NB4 (cell line): ENCODE data around the gene B4GALT5.
"Not testable (repeated sequence)": the region's sequence is repeated elsewhere in the genome, so short reads cannot be mapped to it uniquely, and the experiment has no call there.

Experiments
- DNase-seq: peaks from one replicate; pipeline ENCODE4 v3.0.0; 2010; ENCODE audit warnings: low read depth
- H3K4me3 ChIP-seq: one replicate; pipeline ENCODE4 v1.5.1; 2011; ENCODE audit warnings: mild to moderate bottlenecking, low read depth, low read length, moderate library complexity
- CTCF ChIP-seq: IDR thresholded peaks from one replicate; pipeline ENCODE4 v1.5.1; 2012; ENCODE audit warnings: low read depth, low read length
- MAX ChIP-seq: IDR thresholded peaks from 2 replicates; pipeline ENCODE4 v1.6.1; 2011; ENCODE audit warnings: low read depth, low read length
- MYC ChIP-seq: IDR thresholded peaks from 2 replicates; pipeline ENCODE4 v1.6.1; 2011; ENCODE audit warnings: low read depth, low read length
- POLR2A ChIP-seq: IDR thresholded peaks from 2 replicates; pipeline ENCODE4 v1.6.1; 2011; ENCODE audit warnings: mild to moderate bottlenecking; ENCODE audit not compliant: insufficient read length; ENCODE audit errors: extremely low read depth

Gene B4GALT5

GRCh38 chr20:49674383-49675352, 39.0 kb downstream of the B4GALT5 start:
- DNase-seq: no peak
- TF ChIP-seq POLR2A (no peak), MYC (no peak), CTCF (no peak), MAX (no peak)

GRCh38 chr20:49672096-49672664, 41.5 kb downstream of the B4GALT5 start:
- DNase-seq: no peak
- no peak overlapping the region for H3K4me3 ChIP-seq
- TF ChIP-seq POLR2A (no peak), MYC (no peak), MAX (no peak), CTCF (no peak)

More at GRCh38 chr20:49674383-49675352, 39.0 kb downstream of the B4GALT5 start:
- H3K4me3 ChIP-seq: no peak overlapping the region

- TF ChIP-seq CTCF (no peak), MYC (no peak), MAX (no peak), POLR2A (no peak)
- DNase-seq: no peak
- H3K4me3 ChIP-seq: no peak overlapping the region
Observed at GRCh38 chr20:49671433-49671832, 42.2 kb downstream of the B4GALT5 start.

GRCh38 chr20:49669601-49670189, 44.0 kb downstream of the B4GALT5 start:
- TF ChIP-seq CTCF (no peak), MYC (no peak), MAX (no peak), POLR2A (no peak)
- no peak overlapping the region for H3K4me3 ChIP-seq
- DNase-seq: no peak

GRCh38 chr20:49668878-49669195, 44.8 kb downstream of the B4GALT5 start:
- H3K4me3 ChIP-seq, DNase-seq: not testable (repeated sequence)

- peak; percentile 55 for DNase-seq
Observed at GRCh38 chr20:49668181-49668877, 45.3 kb downstream of the B4GALT5 start.

More at GRCh38 chr20:49668181-49668877, 45.3 kb downstream of the B4GALT5 start:
- TF ChIP-seq MAX: no peak
- TF ChIP-seq MYC: no peak
- TF ChIP-seq CTCF: no peak
- TF ChIP-seq POLR2A: no peak
- no peak overlapping the region for H3K4me3 ChIP-seq
